Adrenal gland (tissue), 12 donors: ENCODE measurements around the gene TDRD3. TPM values are rescaled to one million over a fixed set of nuclear protein-coding genes. Genes with fewer than 3 reads are reported as not detected.

Experiments
- DNase-seq, 7 donors: peaks; one replicate each; pipeline ENCODE4 v3.0.0-alpha.2; 2019 to 2020
- H3K27ac ChIP-seq, 5 donors: fragments of 200-600 bp; sonication (generic) in 4 of 5; 1 replicate in 3 of 5; 2 replicates in 2 of 5; pipeline versions ENCODE4 v1.5.1 to v1.8.0; 2016 to 2020; ENCODE audit warnings: mild to moderate bottlenecking in 1 of 5
- H3K27me3 ChIP-seq: fragments of 200-600 bp; 2 replicates; pipeline ENCODE4 v1.8.0; 2021
- H3K36me3 ChIP-seq, 2 donors: fragments of 200-600 bp; replicated peaks in 1 of 2; 1 replicate in 1 of 2; 2 replicates in 1 of 2; pipeline versions ENCODE4 v1.5.1 to v1.8.0; 2018 to 2022
- H3K4me1 ChIP-seq, 2 donors: fragments of 200-600 bp; replicated peaks in 1 of 2; 1 replicate in 1 of 2; 2 replicates in 1 of 2; pipeline versions ENCODE4 v1.5.1 to v1.8.0; 2018 to 2021
- H3K4me3 ChIP-seq, 4 donors: fragments of 200-600 bp; sonication (generic) in 3 of 4; one replicate each; pipeline ENCODE4 v1.5.1; 2016 to 2018
- H3K9me3 ChIP-seq, 3 donors: fragments of 200-600 bp; sonication (generic) in 1 of 3; replicated peaks in 1 of 3; 1 replicate in 2 of 3; 2 replicates in 1 of 3; pipeline versions ENCODE4 v1.5.1 to v1.8.0; 2016 to 2021
- CTCF ChIP-seq, 6 experiments: fragments of 450-650 bp in 4 of 6; fragments of 200-600 bp in 2 of 6; sonication (generic) in 1 of 6; IDR thresholded peaks; 1 replicate in 5 of 6; 2 replicates in 1 of 6; pipeline versions ENCODE4 v1.5.1 to v1.8.0; 2016 to 2021; ENCODE audit warnings: antibody characterized with exemption in 6 of 6, mild to moderate bottlenecking in 2 of 6, moderate library complexity in 1 of 6
- POLR2A ChIP-seq, 2 donors: fragments of 450-650 bp; IDR thresholded peaks; one replicate each; pipeline ENCODE4 v1.6.1; 2017; ENCODE audit warnings: antibody characterized with exemption in 2 of 2, mild to moderate bottlenecking in 2 of 2, moderate library complexity in 1 of 2
- WGBS, 4 donors: extraction: QIAGEN DNeasy Blood & Tissue Kit in 2 of 4; methylation state at CpG; one replicate each; pipeline versions ENCODE4 v1.1.5 to v1.1.7; 2013 to 2017; 5-methylcytosine and 5-hydroxymethylcytosine counted together
- intact Hi-C, 2 donors: fragments of 100-400 bp; cut with DNase I; formaldehyde crosslinking; loops; one replicate each; pipeline versions ENCODE4 v1.14.1 to v1.15.0; 2022 to 2023
- polyA plus RNA-seq, 3 donors: library from polyadenylated mRNA; stranded (reverse); fragments of 200-250 nt in 2 of 3; fragments of 350-450 nt in 1 of 3; fragmentation: Illumina TruSeq in 1 of 3; extraction: RNeasy Lipid Tissue Mini Kit (QIAGEN cat#74804) in 1 of 3; gene quantifications; one replicate each; pipeline ENCODE4 v1.2.3, GENCODE V29; 2013 to 2014
- total RNA-seq, 9 donors: library from RNA; depleted of rRNA in 4 of 9; stranded (reverse); fragments of >200 nt in 4 of 9; fragments of 120-200 nt in 1 of 9; fragmentation: NEBNext Ultra II Directional in 1 of 9; extraction: Animal tissue kit (Norgen Biotek cat#: 25700) in 1 of 9; gene quantifications; one replicate each; pipeline versions ENCODE4 v1.1.0 to v1.2.4, GENCODE V29; 2013 to 2023
- donor health status: healthy with polysubstance abuse.
- donor health status: Bipolar disorder and iron deficiency.
- donor health status: DM: yes; HTN: yes; CAD: no.
- donor health status: DM: no; HTN: no; CAD: no.
- donor health status: DM: no; HTN: no; CAD: no.
- donor health status: DM: yes; HTN: yes; CAD: no.

Gene TDRD3
- total and polyA plus RNA-seq, 12 donors: 6.6 to 30.5 (median 21.6) TPM

- Histone ChIP-seq H3K4me3 (no peak overlapping the region), H3K27ac (no peak overlapping the region), H3K4me1 (no peaks in the 10 kb centered on the region), H3K9me3 (no peaks in the 10 kb centered on the region), H3K36me3 (no peaks in the 10 kb centered on the region), H3K27me3 (no peaks in the 10 kb centered on the region)
- intact Hi-C loops: no loop called here
- no peak for TF ChIP-seq CTCF (IDR thresholded peaks at IDR 0.05)
- TF ChIP-seq POLR2A (IDR thresholded peaks at IDR 0.05): no peak
- WGBS, 4 donors: 94 to 97% (median 97%) methylated on average over 4 of the region's 4 CpGs
- no peak for DNase-seq
Measured at GRCh38 chr13:60540276-60540675, 143.3 kb downstream of the TDRD3 start.

- no peak overlapping the region for H3K27ac ChIP-seq
- no peaks in the 10 kb centered on the region for H3K4me1 ChIP-seq
- H3K9me3 ChIP-seq: no peaks in the 10 kb centered on the region
- H3K27me3 ChIP-seq: no peaks in the 10 kb centered on the region
- DNase-seq: no peak
- H3K4me3 ChIP-seq: no peak overlapping the region
- H3K36me3 ChIP-seq: no peaks in the 10 kb centered on the region
- WGBS, 4 donors: 83 to 96% (median 89%) methylated on average over 5 of the region's 5 CpGs
- TF ChIP-seq POLR2A (IDR thresholded peaks at IDR 0.05) (no peak), CTCF (IDR thresholded peaks at IDR 0.05) (no peak)
- intact Hi-C loops: no loop called here
Measured at GRCh38 chr13:60562096-60562780, 165.2 kb downstream of the TDRD3 start.

GRCh38 chr13:60571571-60571970, 174.6 kb downstream of the TDRD3 start:
- no peak for DNase-seq
- H3K4me1 ChIP-seq: no peaks in the 10 kb centered on the region
- no peaks in the 10 kb centered on the region for H3K9me3 ChIP-seq
- H3K27ac ChIP-seq: no peak overlapping the region
- TF ChIP-seq POLR2A (IDR thresholded peaks at IDR 0.05) (no peak), CTCF (IDR thresholded peaks at IDR 0.05) (no peak)
- H3K36me3 ChIP-seq: no peaks in the 10 kb centered on the region
- H3K4me3 ChIP-seq: no peak overlapping the region
- intact Hi-C loops: no loop called here
- no peaks in the 10 kb centered on the region for H3K27me3 ChIP-seq

GRCh38 chr13:60572003-60572798, 175.2 kb downstream of the TDRD3 start:
- intact Hi-C loops: no loop called here
- Histone ChIP-seq H3K27me3 (no peaks in the 10 kb centered on the region), H3K27ac (no peak overlapping the region), H3K4me3 (no peak overlapping the region), H3K9me3 (no peaks in the 10 kb centered on the region), H3K4me1 (no peaks in the 10 kb centered on the region), H3K36me3 (no peaks in the 10 kb centered on the region)
- TF ChIP-seq POLR2A (IDR thresholded peaks at IDR 0.05): no peak
- TF ChIP-seq CTCF (IDR thresholded peaks at IDR 0.05): no peak
- 52 to 59% (median 57%) methylated on average over 5 of the region's 5 CpGs for WGBS, 4 donors
- peak in 4 of 7 donors; percentile 23 to 46 (median 32) for DNase-seq
